HL-60/S4 (cell line): ENCODE measurements around the gene HPCAL1.
"Not testable (repeated sequence)": the region's sequence is repeated elsewhere in the genome, so short reads cannot be mapped to it uniquely, and the experiment has no call there.

Experiments used
- in situ Hi-C: fragments of 300-500 bp; cut with MboI; formaldehyde crosslinking; loops from 2 replicates; pipeline ENCODE4 v1.14.3; 2022; ENCODE audit warnings: low sequenced_read_pairs

HPCAL1 gene

DNA sequence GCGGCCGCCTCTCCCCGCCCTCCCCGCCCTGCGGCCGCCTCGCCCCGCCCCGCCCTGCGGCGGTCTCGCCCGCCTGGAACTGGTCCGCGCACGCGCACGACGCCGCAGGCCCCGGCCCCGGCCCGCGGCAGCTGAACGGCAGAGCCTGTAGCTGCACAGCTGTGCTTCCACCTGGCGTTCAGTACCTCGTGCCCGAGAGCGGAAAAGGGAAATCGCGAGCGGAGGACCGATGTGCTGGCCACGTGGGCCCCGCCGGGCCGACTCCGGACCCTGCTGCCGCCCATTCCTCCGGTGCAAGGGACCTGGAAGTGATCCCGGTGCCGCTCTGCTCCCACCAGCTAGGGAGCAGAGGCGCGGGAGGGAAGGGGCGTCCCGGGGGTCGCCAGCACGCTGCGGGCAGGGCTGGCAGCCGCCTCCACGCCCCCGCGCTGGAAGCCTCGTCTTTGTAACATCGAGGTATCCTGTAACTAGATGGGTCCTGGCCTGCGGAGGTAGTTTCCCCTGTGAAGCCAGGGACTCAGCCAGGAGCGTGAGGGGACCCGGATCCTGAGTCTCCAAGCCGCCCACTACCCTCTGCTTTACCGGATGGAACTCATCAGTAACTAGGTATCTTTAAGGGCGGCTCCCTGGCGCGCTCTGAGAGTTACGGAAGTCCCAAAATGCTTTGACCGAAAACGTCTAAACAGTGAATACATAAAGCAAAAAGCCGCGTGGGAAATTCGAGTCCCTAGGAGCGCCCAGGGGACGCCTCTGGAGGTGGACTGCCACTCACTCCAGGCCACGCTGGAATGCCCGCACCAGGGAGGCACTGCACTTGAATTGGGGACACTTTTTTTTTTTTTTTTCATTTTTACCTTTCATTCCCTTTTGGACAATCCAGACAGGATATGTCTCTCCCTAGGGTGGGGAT lies 146.1 kb downstream of the HPCAL1 start:
- in situ Hi-C loops = loop anchor here (25.0 kb wide), 1 partner anchor 662 kb away; no protein-coding TSS in a partner anchor

- in situ Hi-C loops = loop anchor here (25.0 kb wide), 1 partner anchor 662 kb away; no protein-coding TSS in a partner anchor
Measured at GRCh38 chr2:10449486-10449831, 146.8 kb downstream of the HPCAL1 start.

- in situ Hi-C loops = loop anchor here (25.0 kb wide), 1 partner anchor 663 kb away; no protein-coding TSS in a partner anchor
Measured at GRCh38 chr2:10449838-10450691, 147.4 kb downstream of the HPCAL1 start.

DNA sequence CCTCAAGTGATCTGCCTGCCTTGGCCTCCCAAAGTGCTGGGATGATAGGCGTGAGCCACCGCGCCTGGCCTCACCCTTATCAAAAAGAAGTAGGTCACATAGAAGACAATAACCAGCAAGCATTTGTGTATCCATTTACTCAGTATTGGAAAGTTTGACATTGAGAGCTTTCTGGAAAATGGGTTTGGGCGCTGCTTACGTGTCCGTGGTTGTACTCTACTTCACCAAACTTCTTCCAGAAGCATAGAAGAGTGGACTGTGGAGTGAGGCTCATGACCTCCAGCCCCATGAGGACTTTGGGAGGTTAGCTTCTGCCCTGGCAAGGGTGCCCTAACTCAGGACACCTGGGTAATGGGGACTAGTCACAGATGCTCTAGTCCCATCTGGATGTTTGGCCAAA lies 149.1 kb downstream of the HPCAL1 start:
- in situ Hi-C loops = no loop called here

GRCh38 chr2:10452312-10452711 lies 149.6 kb downstream of the HPCAL1 start:
- in situ Hi-C loops = no loop called here

- in situ Hi-C loops = no loop called here
Measured at GRCh38 chr2:10452956-10453904, 150.5 kb downstream of the HPCAL1 start.

DNA sequence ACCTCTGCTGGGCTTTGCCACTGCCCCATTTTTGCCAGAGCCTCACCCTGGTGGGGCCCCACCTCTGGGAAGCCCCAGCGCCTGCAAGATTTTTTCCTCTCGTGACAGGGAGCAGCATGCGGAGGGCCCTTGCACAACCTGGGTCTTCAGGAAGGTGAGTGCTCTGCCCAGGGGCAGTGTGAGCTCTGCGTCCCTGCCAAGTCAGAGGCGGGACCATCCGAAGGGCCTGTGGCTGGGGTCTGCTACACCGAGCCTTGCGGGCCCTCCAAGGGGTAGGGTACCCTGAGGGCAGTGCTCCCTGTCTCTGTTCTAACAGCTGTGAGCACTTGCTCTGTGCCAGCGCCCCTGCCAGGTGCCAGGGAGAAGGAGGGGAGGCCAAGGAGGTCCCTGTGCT lies 151.2 kb downstream of the HPCAL1 start:
- in situ Hi-C loops = no loop called here

DNA sequence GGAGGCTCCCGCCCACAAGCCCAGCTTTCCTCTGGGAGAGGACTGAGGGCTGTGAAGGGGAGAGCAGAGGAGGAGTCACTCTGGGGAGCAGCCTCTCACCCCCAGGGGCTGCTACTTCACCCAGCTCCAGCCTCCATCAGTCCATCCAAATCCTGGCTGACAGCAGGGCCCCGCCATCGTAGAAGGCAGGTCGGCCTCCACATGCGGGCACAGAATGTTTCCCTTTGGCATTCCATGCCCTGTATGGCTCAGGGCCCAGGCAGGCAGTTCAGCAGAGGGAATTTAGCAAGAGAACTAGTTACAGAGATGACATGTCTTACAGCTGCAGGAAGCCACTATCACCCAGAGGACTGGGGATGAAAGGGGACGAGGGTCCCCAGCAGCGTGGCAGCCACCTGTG lies 151.8 kb downstream of the HPCAL1 start:
- in situ Hi-C loops = no loop called here

GRCh38 chr2:10457195-10457594 lies 154.5 kb downstream of the HPCAL1 start:
- in situ Hi-C loops = not testable (repeated sequence)

GRCh38 chr2:10457846-10458598 lies 155.3 kb downstream of the HPCAL1 start:
- in situ Hi-C loops = no loop called here

GRCh38 chr2:10460366-10460796 lies 157.7 kb downstream of the HPCAL1 start:
- in situ Hi-C loops = no loop called here

GRCh38 chr2:10462178-10463083 lies 159.7 kb downstream of the HPCAL1 start:
- in situ Hi-C loops = no loop called here

GRCh38 chr2:10465910-10466309 lies 163.2 kb downstream of the HPCAL1 start:
- in situ Hi-C loops = no loop called here

GRCh38 chr2:10466801-10467200 lies 164.1 kb downstream of the HPCAL1 start:
- in situ Hi-C loops = no loop called here

- in situ Hi-C loops = no loop called here
Measured at GRCh38 chr2:10467401-10467800, 164.7 kb downstream of the HPCAL1 start.

DNA sequence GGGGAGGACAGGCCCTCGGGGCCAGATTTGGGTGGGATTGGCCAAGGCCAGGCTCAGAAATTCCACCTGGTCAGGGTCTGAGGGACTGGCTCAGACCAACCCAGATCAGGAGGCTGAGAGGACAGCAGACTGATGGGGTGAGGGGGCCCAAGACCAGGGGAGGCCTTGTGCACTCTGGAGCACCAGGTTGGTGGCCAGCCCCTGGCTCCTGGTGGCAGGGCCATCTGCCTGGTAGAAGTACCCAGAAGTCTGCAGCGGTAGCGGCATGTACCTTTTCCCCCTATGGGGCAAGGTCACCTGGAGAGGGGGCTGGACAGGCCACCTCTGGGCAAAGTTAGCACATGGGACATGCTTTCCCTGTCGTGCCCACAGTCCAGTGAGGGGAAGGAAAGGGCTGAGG lies 166.6 kb downstream of the HPCAL1 start:
- in situ Hi-C loops = no loop called here

DNA sequence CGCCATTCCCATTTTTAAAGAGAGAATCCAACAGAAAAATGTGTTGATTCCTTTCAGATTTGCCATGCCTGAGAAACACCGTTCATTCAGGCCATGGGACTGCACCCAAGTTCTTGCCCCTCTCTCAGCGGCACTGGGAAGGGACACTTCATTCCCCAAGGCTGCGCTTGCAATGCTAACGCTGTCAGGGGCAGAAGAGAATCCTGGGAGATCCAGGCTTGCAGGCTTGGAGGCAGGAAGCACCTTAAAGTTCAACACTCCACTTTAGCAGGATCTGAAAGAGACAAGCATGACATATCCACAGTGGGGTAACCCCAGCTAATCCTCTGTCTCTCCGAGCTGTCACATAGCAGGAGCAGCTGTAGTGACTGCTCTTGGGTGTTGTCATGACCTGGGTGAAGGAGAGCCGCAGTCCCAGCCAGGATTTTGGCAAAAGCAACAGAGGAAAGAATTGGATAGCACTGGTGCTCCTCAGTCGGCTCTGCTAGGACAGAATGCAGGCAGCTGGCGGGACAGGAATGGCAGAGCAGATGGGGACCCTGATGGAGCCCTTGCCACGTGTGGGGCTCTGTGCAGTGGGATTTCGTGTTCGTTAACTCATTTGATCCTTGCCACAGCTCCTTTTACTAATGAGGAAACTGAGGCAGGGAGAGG lies 167.4 kb downstream of the HPCAL1 start:
- in situ Hi-C loops = no loop called here

DNA sequence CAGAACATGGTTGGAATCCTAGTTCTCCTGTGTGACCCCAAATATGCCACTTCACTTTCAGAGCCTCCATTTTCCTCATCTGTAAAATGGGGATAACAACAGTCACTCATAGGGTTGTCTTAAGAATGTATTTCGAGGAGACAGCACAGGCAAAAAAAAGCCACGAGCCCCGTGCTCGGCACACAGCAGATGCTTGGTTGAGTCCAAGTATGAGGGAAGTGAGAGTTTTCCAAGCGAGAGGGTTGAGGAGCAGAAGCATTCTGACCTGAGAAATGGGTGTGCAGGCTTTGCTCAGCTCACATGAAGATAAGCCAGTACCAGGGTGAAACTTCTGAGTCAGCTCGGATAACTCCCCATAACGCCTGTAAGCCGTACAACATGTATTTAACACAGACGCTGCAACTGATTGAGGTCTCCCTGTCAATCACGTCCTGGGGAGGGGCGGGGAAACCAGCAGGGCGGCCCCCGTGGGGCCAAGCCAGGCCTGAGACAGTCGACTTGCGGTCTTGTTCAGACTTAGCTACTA lies 168.4 kb downstream of the HPCAL1 start:
- in situ Hi-C loops = no loop called here
